Endothelial cell of umbilical vein (primary cell): ENCODE results near the gene PNPLA7. TPM values are rescaled to one million over a fixed set of nuclear protein-coding genes. Genes with fewer than 3 reads are reported as not detected.

Experiments
- BruUV-seq: library from RNA; stranded (reverse); fragments of 400-500 nt; replicated peaks from 2 replicates; lab custom pipeline; 2021; lab: Mats Ljungman, UMichigan
- CTCF ChIA-PET: fragments of 300-600, 350-600 bp; sonication (Branson Sonifier 250); formaldehyde crosslinking; loops from one replicate; lab custom pipeline; 2021; ENCODE audit warnings: antibody characterized with exemption, inconsistent platforms; lab: Charles Lee
- POLR2A ChIA-PET: fragments of 300-600, 350-600 bp; sonication (Branson Sonifier 250); formaldehyde crosslinking; loops from one replicate; lab custom pipeline; 2021; ENCODE audit warnings: antibody characterized with exemption, inconsistent platforms; lab: Charles Lee
- DNase-seq: peaks from one replicate; pipeline ENCODE4 v3.0.0-alpha.2; 2011; ENCODE audit warnings: low read depth, low spot score
- FAIRE-seq: peaks from 2 replicates; lab custom pipeline; 2011; peaks lifted over from hg19 to GRCh38; lab: Jason Lieb, UNC
- H2AFZ ChIP-seq: 2 replicates; pipeline ENCODE4 v1.6.0; 2012; ENCODE audit warnings: low read depth, low read length, control low read depth, inconsistent platforms
- H3K27ac ChIP-seq: 2 replicates; pipeline ENCODE4 v1.5.1; 2011; ENCODE audit warnings: low read depth, mild to moderate bottlenecking, control low read depth, low read length, moderate library complexity; ENCODE audit not compliant: insufficient read depth
- H3K27me3 ChIP-seq, 2 experiments: 2 replicates each; pipeline versions ENCODE4 v1.6.0 to v1.6.1; 2011; ENCODE audit warnings: low read length in 2 of 2, mixed read lengths in 1 of 2; ENCODE audit not compliant: control insufficient read depth in 2 of 2, insufficient read depth in 2 of 2
- H3K36me3 ChIP-seq, 2 experiments: 2 replicates in 1 of 2; 3 replicates in 1 of 2; pipeline ENCODE4 v1.5.1; 2011; ENCODE audit warnings: low read length in 2 of 2, mild to moderate bottlenecking in 1 of 2, moderate library complexity in 1 of 2; ENCODE audit not compliant: control insufficient read depth in 2 of 2, insufficient read depth in 2 of 2; ENCODE audit errors: extremely low read depth in 1 of 2
- H3K4me1 ChIP-seq: 3 replicates; pipeline ENCODE4 v1.5.1; 2011; ENCODE audit warnings: mild to moderate bottlenecking, low read length; ENCODE audit not compliant: control insufficient read depth, insufficient read depth; ENCODE audit errors: extremely low read depth
- H3K4me2 ChIP-seq: 2 replicates; pipeline ENCODE4 v1.6.1; 2011; ENCODE audit warnings: low read length, control low read depth, mixed read lengths; ENCODE audit not compliant: insufficient read depth
- H3K4me3 ChIP-seq, 3 experiments: fragments of 200-600 bp in 1 of 3; sonication (generic), shearing (Covaris generic) in 1 of 3; replicated peaks in 1 of 3; 2 replicates each; pipeline ENCODE4 v1.5.1; 2011 to 2016; ENCODE audit warnings: control low read depth in 3 of 3, low read length in 3 of 3, mild to moderate bottlenecking in 2 of 3, inconsistent platforms in 1 of 3, low read depth in 1 of 3, moderate library complexity in 1 of 3; ENCODE audit not compliant: insufficient read depth in 1 of 3
- H3K79me2 ChIP-seq: 2 replicates; pipeline ENCODE4 v1.6.0; 2012; ENCODE audit warnings: low read length, inconsistent platforms; ENCODE audit not compliant: control insufficient read depth, insufficient read depth
- H3K9ac ChIP-seq: replicated peaks from 2 replicates; pipeline ENCODE3; 2011; ENCODE audit warnings: low read length, control low read depth; ENCODE audit not compliant: insufficient read depth; ENCODE audit errors: extremely low read depth
- H3K9me1 ChIP-seq: replicated peaks from 3 replicates; pipeline ENCODE4 v1.6.0; 2011; ENCODE audit warnings: mild to moderate bottlenecking, low read length; ENCODE audit not compliant: control insufficient read depth, insufficient read depth; ENCODE audit errors: extremely low read depth
- H3K9me3 ChIP-seq: replicated peaks from 2 replicates; pipeline ENCODE4 v1.5.1; 2012; ENCODE audit warnings: low read length, inconsistent platforms; ENCODE audit not compliant: control insufficient read depth, insufficient read depth
- H4K20me1 ChIP-seq: replicated peaks from 2 replicates; pipeline ENCODE3; 2011; ENCODE audit warnings: mild to moderate bottlenecking, low read length; ENCODE audit not compliant: control insufficient read depth, insufficient read depth; ENCODE audit errors: extremely low read depth
- CTCF ChIP-seq, 2 donors: IDR thresholded peaks; 1 replicate in 1 of 2; 2 replicates in 1 of 2; pipeline ENCODE4 v1.5.1; 2011; ENCODE audit warnings: low read length in 2 of 2, mild to moderate bottlenecking in 2 of 2, moderate library complexity in 2 of 2, control low read depth in 1 of 2, inconsistent platforms in 1 of 2, low read depth in 1 of 2; ENCODE audit not compliant: insufficient read depth in 1 of 2; ENCODE audit errors: extremely low read depth in 1 of 2
- EZH2 ChIP-seq: IDR thresholded peaks from 2 replicates; pipeline ENCODE4 v1.6.1; 2012; ENCODE audit warnings: borderline replicate concordance, low read depth, mild to moderate bottlenecking, moderate library complexity, low read length, inconsistent platforms; ENCODE audit not compliant: severe bottlenecking
- JUN ChIP-seq: IDR thresholded peaks from 2 replicates; pipeline ENCODE4 v1.6.1; 2011; ENCODE audit warnings: borderline replicate concordance, low read depth; ENCODE audit not compliant: insufficient read length, insufficient read depth
- MAX ChIP-seq: IDR thresholded peaks from 2 replicates; pipeline ENCODE4 v1.6.1; 2011; ENCODE audit not compliant: insufficient read depth, insufficient read length
- POLR2A ChIP-seq: IDR thresholded peaks from 2 replicates; pipeline ENCODE4 v1.6.1; 2012; ENCODE audit warnings: low read depth, mild to moderate bottlenecking, control low read depth, low read length
- POLR2AphosphoS5 ChIP-seq: IDR thresholded peaks from 2 replicates; pipeline ENCODE4 v1.6.1; 2012; ENCODE audit warnings: low read depth, mild to moderate bottlenecking, control low read depth, low read length, moderate library complexity; ENCODE audit not compliant: insufficient read depth
- dilution Hi-C: fragments of 300-500 bp; cut with MboI; formaldehyde crosslinking; loops from one replicate; pipeline ENCODE4 v1.15.0; 2019; ENCODE audit warnings: low sequenced_read_pairs; ENCODE audit not compliant: extremely low pct_ligation_motif_present
- intact Hi-C: fragments of 100-400 bp; cut with micrococcal nuclease; formaldehyde crosslinking; loops from one replicate; pipeline ENCODE4 v1.10.0; 2022
- polyA plus RNA-seq, 4 experiments: library from polyadenylated mRNA; depleted of rRNA in 3 of 4; stranded (reverse) in 3 of 4; unstranded in 1 of 4; fragments of >200 nt; gene quantifications; 2 replicates each; pipeline versions ENCODE4 v1.2.1 to v1.2.3, GENCODE V29; 2011 to 2012; ENCODE audit warnings: missing spikeins in 1 of 4
- total RNA-seq: library from RNA; stranded (reverse); gene quantifications from 2 replicates; pipeline ENCODE4 v1.2.3, GENCODE V29; 2021

Gene PNPLA7
- total and polyA plus RNA-seq, 2 donors (not counting 3 experiments of a cell fraction or from before 2014, with no cell fraction given) = 1.0 to 1.9 TPM

- peaks cover 24% of the 10 kb centered on the region for H3K4me1 ChIP-seq
- dilution Hi-C loops = no loop called here
- H3K4me3 ChIP-seq = no peak overlapping the region
- TF ChIP-seq MAX (no peak), EZH2 (no peak), POLR2AphosphoS5 (no peak), CTCF (IDR thresholded peaks at IDR 0.05; ENCODE audit: extremely low read depth in 1 of 2, insufficient read depth in 1 of 2, low read depth in 1 of 2, low read length in 2 of 2) (no peak), JUN (no peak), POLR2A (no peak)
- no peaks in the 10 kb centered on the region for H3K27me3 ChIP-seq
- H2AFZ ChIP-seq = no peak overlapping the region
- POLR2A ChIA-PET = no interaction called here
- peaks cover 0 to 2% of the 10 kb centered on the region in 2 experiments for H3K36me3 ChIP-seq
- H3K9ac ChIP-seq = no peak overlapping the region
- no TSS peak for BruUV-seq
- no peak for FAIRE-seq
- no peak overlapping the region for H3K27ac ChIP-seq
- no peak overlapping the region for H3K4me2 ChIP-seq
- no peak for DNase-seq
- H4K20me1 ChIP-seq = no peaks in the 10 kb centered on the region
- CTCF ChIA-PET = no interaction called here
- H3K9me1 ChIP-seq = no peaks in the 10 kb centered on the region
- peaks cover 46% of the 10 kb centered on the region for H3K79me2 ChIP-seq
- intact Hi-C loops = no loop called here
- no peaks in the 10 kb centered on the region for H3K9me3 ChIP-seq
Observed at GRCh38 chr9:137415451-137415850, 134.8 kb downstream of the PNPLA7 start.
